Measurements from ENCODE around the gene CASZ1. TPM values are rescaled to one million over a fixed set of nuclear protein-coding genes. Genes with fewer than 3 reads are reported as not detected.

Gene CASZ1
- total and polyA plus RNA-seq, 2 donors (not counting 3 experiments of a cell fraction or from before 2014, with no cell fraction given), result 1.5 to 5.2 TPM

DNA sequence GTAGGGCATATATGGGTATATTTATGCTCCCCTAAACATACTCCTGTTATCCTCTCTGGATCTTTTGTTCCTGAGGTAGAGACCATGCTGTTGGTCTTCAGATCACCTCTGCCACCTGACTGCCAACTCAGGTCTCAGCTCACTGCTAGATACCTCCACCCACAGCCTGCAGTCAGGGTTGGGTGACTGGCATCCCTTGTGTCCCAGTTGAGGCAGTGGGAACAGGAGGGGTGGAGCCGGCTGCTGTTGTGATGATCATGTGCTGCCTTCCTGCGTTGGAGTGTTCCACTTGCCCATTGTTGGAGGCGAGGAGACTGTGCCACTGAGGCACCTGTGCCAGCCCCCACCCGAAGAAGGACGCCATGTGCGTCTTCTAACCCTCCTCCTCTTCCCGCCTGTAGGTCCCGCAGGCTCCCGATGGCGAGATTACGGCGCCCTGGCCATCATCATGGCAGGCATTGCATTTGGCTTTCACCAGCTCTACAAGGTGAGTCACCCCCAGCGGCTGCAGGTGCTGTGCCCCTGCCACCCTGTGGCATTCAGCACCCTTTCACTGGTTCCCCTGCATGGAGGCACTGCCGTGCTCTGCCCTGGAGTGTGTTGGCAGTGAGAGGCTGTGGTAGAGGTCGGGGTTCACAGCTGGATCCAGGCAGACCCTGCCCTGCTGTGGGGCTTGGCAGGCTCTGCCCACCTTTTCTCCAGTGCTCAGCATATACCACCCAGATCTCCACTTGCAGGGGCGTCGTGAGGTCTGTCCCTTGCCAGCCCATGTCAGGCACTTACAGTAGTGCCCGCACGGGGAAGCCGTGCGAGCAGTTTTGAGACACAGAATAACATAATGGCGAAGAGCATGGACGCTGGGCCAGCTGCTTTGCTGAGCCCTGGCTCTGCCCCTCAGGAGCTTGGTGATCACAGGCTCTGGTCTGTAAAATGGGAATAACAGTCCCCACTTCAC lies 178.2 kb downstream of the CASZ1 start:
- H3K27ac ChIP-seq (ENCODE audit: insufficient read depth, low read depth, low read length), result no peak overlapping the region
- DNase-seq (ENCODE audit: low read depth, low spot score), result no peak
- dilution Hi-C loops (cut with MboI; ENCODE audit: extremely low pct_ligation_motif_present, low sequenced_read_pairs), result no loop called here
- no peaks in the 10 kb centered on the region for H3K27me3 ChIP-seq (ENCODE audit: control insufficient read depth in 2 of 2, insufficient read depth in 2 of 2, low read length in 2 of 2)
- no peak for FAIRE-seq
- no TSS peak for BruUV-seq (replicated peaks)
- no peaks in the 10 kb centered on the region for H3K79me2 ChIP-seq (ENCODE audit: control insufficient read depth, insufficient read depth, low read length)
- TF ChIP-seq MYC (IDR thresholded peaks at IDR 0.05; ENCODE audit: low read depth, low read length) (no peak), POLR2A (IDR thresholded peaks at IDR 0.05; ENCODE audit: low read depth, low read length) (no peak), EZH2 (IDR thresholded peaks at IDR 0.05; ENCODE audit: borderline replicate concordance, low read depth, low read length, severe bottlenecking) (no peak), GATA2 (IDR thresholded peaks at IDR 0.05; ENCODE audit: insufficient read depth, insufficient read length, low read depth, low read length) (no peak), MAX (IDR thresholded peaks at IDR 0.05; ENCODE audit: insufficient read depth, insufficient read length) (no peak), CTCF (IDR thresholded peaks at IDR 0.05; ENCODE audit: extremely low read depth in 1 of 2, insufficient read depth in 1 of 2, low read depth in 1 of 2, low read length in 2 of 2) (no peak)
- H3K4me3 ChIP-seq (replicated peaks in 1 of 3; ENCODE audit: insufficient read depth in 1 of 3, low read depth in 1 of 3, low read length in 3 of 3), result no peak overlapping the region
- no peaks in the 10 kb centered on the region for H3K4me1 ChIP-seq (ENCODE audit: control insufficient read depth, extremely low read depth, insufficient read depth, low read length)
- H3K9me3 ChIP-seq (replicated peaks; ENCODE audit: control insufficient read depth, insufficient read depth, low read length), result no peaks in the 10 kb centered on the region
- intact Hi-C loops (cut with micrococcal nuclease), result no loop called here
- H3K36me3 ChIP-seq (ENCODE audit: control insufficient read depth in 2 of 2, extremely low read depth in 1 of 2, insufficient read depth in 2 of 2, low read length in 2 of 2), result peaks cover 0 to 2% of the 10 kb centered on the region in 2 experiments
- H2AFZ ChIP-seq (ENCODE audit: low read depth, low read length), result no peak overlapping the region
- no peaks in the 10 kb centered on the region for H3K9me1 ChIP-seq (replicated peaks; ENCODE audit: control insufficient read depth, extremely low read depth, insufficient read depth, low read length)
- POLR2A ChIA-PET, result no interaction called here
- CTCF ChIA-PET, result no interaction called here
- no peak overlapping the region for H3K9ac ChIP-seq (replicated peaks; ENCODE audit: extremely low read depth, insufficient read depth, low read length)
- no peaks in the 10 kb centered on the region for H4K20me1 ChIP-seq (replicated peaks; ENCODE audit: control insufficient read depth, extremely low read depth, insufficient read depth, low read length)
- no peak overlapping the region for H3K4me2 ChIP-seq (ENCODE audit: insufficient read depth, low read length)
